GM19023 (cell line): Measurements from ENCODE around the gene MYRFL.
"Not testable (repeated sequence)": the region's sequence is repeated elsewhere in the genome, so short reads cannot be mapped to it uniquely, and the experiment has no call there.

Source experiments
- ATAC-seq: cut with Tn5 transposase; IDR thresholded peaks from one replicate; pipeline ENCODE4 v1.9.1; 2021; ENCODE audit warnings: mild to moderate bottlenecking, moderate library complexity; ENCODE audit not compliant: unreplicated experiment

Gene MYRFL

DNA sequence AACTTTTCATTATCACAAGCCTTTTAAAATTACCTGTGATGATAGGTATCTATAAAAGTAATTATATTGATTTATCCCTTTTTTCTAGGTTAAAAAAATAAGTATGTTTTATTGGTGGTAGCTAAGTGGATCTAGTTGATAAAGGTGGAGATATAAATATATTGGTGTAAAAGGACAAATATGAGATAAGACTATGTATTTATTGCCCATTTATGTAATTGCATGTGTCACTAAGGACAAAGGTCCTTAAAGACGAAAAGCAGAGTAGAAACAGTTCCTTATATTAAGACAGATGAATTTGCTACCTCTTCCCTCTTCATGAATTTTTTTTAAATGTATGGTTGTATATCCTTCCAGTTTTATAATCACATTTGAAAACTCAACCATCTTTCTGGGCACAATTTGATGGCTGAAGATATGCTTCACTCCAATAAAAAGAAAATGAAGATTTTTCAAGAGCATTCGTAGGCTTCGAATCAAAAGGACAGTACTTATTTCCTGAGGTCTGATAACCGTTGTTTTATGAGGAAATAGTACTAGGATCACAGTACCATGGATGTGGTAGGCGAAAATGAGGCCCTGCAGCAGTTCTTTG lies at the start of gene MYRFL:
TSS of gene MYRFL (plus strand) at position 262 of the 595 bp plus-strand sequence. CDS start at position 553, 291 bp downstream.
- ATAC-seq, result no peak

DNA sequence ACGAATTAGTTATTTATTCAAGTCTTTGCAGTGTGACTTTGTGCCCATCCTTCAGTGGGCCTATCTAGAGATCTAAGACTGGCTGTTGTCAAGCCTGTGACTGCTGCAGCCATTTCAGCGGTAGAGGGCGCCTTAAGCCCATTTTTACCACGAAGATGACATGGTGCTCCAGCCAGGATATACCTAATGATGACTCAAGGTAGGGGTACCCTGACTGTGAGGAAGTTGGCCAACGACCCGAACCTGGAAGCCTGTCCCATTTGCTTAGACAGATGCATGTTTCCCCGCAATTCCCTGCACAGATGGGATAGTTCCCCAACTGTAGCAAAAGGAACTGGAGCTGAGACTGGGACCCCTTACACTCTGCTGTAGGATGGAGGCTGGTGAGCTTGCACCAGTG lies 45.1 kb upstream of the MYRFL start:
- ATAC-seq, result no peak

DNA sequence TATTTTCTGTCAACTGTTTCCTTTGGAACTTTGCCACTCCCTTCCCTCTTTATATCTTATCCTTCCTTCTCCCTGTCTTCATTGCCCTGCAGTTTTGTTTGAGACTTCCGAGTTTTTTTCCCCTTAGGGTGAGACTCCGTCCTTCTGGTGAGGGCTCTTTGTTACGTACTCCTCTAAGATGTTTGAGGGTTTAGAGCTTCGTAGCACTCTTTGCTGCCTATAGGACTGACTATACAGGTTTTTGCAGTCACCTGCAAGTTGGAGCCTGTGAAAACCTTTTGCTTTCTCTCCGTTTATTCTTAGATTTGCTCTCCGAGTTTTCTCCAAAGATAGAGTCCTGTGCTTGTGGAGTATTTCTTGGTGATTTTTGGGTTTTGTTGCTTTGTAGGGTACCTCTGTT lies 41.7 kb upstream of the MYRFL start:
- no peak for ATAC-seq

DNA sequence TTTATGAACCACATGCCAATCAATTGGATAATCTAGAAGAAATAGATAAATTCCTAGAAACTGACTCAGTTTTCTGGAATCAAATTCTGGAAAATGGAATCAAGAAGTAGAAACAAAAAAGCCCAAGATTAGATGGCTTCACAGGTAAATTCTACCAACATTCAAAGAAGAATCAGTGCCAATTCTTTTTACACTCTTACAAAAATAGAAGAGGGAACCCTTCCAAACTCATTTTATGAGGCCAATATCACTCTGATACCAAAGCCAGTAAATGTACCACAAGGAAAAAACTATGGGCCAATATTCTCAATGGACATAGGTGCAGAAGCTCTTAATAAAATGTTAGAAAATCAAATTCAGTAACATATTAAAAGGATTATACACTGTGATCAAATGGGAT lies 35.7 kb upstream of the MYRFL start:
- no peak for ATAC-seq

DNA sequence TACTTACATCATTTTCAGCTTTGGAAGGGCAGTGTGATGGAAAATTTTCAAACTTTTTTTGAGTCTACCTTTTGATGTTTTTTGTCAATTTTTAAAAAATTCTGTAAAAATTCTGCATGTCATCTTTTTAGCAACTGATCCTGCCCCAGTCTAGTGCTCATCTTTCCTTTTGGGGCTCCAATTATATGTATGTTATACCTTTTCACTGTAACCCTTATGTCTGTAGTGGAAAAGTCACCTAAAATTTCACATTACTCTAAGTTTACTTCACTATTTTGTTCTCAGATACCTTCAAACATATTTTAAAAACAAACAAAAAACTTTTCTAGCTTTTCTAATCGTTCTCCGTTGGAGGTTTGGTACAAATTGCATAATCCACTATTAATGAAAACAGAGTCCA lies 32.5 kb upstream of the MYRFL start:
- ATAC-seq, result no peak

DNA sequence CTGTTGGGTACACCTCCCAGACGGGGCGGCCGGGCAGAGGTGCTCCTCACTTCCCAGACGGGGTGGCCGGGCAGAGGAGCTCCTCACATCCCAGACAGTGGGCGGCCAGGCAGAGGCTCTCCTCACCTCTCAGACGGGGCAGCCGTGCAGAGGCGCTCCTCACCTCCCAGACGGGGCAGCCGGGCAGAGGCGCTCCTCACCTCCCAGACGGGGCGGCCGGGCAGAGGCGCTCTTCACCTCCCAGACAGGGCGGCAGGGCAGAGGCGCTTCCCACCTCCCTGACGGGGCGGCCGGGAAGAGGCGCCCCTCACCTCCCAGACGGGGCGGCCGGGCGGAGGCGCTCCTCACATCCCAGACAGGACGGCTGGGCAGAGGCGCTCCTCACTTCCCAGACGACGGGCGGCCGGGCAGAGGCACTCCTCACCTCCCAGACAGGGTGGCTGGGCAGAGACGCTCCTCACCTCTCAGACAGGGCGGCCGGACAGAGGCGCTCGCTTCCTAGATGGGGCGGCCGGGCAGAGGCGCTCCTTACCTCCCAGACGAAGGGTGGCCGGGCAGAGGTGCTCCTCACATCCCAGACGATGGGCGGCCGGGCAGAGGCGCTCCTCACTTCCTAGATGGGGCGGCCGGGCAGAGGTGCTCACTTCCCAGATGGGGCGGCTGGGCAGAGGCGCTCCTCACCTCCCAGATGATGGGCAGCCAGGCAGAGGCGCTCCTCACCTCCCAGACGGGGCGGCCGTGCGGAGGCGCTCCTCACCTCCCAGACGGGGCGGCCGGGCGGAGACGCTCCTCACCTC lies 17.7 kb upstream of the MYRFL start:
- ATAC-seq, result not testable (repeated sequence)

DNA sequence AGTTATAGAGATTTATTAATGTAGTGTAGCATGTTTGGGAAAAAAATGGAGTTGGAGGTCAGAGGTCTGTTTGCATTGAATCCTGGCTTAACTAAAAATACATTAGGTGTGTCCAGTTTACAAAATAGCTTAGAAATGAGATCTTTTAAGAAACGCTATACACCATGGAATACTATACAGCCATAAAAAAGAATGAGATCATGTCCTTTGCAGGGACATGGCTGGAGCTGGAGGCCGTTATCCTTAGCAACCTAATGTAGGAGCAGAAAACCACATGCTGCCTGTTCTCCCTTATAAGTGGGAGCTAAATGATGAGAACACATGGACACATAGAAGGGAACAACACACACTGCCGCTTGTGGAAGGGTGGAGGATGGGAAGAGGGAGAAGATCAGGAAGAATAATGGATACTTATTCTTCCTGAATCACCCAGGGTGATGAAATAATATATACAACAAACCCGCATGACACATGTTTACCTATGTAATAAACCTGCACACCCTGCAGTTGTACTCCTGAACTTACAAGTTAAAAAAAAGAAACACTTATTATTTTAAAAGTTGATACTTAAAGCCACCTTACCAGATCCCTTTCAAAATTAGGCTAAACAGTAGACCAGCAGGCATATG lies 14.0 kb upstream of the MYRFL start:
- no peak for ATAC-seq

DNA sequence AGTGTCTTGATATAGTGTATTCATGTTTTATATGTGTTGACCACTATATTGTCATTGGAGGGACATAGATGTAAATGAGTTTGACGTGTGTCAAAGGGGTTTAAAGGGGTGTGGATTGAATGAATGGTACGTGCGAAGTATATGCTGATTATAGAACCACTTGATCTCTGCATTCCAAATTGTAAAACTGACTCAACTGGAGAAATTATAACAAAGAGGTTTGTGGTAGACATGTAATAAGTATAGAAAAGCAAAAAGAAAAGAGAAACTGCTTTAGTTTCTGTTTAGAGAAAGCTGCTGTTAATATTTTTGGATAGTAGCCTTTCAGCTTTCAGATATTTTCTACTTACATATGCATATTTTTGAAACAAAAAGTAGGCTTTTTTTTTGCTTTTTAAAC lies 8.9 kb upstream of the MYRFL start:
- ATAC-seq, result no peak

DNA sequence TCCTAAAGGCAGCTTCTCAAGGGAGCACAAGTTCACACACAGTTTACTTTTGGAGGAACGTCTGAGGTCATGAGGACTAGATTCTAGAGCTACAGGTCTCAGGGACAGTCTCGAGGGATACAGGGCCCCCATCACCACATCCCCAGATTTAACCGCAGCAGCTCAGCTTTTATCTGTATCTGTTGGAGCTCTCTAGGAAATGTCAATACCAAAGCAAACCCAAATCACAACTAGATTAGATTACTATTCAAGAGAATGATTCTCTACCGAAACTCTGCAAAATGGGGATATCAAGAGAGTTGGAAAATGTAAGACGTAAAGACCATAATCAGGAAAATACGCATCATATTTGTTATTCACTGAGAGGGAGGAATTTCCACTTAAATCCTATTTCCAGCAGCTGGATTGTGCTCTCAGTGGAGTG lies 4.0 kb upstream of the MYRFL start:
- ATAC-seq, result no peak

DNA sequence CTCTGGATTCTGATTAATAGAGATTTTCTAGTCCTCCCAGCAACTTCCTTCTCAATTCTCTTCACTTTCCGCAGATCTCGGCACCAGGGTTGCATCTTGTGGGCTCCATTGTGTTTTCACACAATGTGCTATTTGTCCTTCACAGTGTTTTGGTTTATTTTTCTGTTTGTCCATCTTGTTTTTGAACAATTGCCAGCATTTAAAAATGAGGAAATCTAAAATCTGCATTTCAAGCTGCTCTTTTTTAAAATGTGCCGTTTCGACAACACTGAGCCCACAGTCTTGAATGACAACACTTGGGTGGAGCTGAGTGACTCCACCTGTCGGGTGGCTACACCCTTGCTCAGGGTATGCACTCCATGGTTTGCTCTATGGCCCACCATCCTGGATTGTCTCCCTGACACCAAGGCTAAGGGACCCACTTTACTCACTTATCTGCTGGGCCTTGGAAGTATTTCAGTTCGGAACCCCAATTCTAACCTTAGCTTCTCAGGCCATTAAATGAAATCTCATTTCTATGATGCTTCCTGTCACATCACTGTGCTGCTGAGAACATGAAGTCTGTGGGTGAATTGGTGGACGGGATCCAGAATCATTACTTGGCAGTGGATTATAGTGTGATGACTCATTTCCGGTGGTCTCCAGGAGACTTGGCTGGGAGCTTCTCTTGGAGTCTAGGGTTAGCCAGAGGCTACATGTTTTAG lies 3.4 kb upstream of the MYRFL start:
- ATAC-seq, result no peak

DNA sequence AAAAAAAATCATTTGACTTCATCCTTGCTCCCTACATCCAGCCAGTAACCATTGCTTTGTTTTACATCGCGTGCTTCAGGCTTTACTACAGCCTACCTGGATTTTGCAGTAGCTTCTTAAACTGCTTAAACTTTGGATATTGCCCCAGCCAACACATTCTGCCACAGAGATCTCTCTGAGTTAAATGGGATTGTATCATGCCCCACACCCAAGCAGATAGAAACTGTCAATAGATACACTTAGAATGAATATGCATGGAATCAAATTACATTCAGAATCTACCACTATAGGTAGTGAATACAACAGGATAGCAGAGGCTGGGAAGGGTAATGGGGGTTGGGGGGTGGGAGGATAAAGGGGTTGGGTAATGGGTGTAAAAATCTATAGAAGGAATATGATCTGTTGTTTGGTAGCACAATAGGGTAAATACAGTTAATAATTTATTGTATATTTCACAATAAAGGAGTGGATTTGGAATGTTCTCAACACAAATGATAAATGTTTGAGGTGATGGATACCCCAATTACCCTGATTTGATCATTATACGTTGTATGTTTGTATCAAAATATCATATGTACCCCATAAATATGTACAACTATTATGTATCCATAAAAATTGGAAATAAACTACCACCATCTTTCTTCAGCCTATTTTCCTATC lies 2.7 kb upstream of the MYRFL start:
- no peak for ATAC-seq

DNA sequence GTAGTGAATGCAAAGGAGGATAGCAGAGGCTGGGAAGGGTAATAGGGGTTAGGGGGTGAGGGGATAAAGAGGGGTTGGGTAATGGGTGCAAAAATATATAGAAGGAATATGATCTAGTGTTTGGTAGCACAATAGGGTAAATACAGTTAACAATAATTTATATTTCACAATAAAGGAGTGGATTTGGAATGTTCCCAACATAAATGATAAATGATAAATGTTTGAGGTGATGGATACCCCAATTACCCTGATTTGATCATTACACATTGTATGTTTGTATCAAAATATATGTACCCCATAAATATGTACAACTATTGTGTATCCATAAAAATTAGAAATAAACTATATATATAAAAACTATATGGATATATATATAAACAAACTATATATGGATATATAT lies 999 bp upstream of the MYRFL start:
- ATAC-seq, result no peak

DNA sequence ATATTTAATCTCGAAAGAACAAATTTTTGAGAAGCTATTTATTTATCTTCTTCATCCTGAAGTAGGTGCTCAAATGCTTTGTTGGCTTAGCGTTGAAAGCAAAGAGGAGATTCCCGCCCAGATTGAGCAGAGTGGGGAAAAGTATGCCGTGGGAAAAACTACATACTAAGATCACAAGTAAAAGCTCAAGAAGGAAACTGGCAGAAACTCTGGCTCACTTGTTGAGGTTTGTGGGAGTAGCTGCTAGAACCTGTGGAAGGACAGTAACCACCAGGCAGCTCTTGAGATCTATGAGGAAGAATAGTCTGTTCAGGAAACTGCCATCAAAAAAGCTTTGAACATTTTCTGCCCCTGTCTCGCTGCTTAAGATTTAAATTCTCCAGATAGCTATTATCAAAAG lies 3.9 kb downstream of the MYRFL start:
- ATAC-seq, result no peak

DNA sequence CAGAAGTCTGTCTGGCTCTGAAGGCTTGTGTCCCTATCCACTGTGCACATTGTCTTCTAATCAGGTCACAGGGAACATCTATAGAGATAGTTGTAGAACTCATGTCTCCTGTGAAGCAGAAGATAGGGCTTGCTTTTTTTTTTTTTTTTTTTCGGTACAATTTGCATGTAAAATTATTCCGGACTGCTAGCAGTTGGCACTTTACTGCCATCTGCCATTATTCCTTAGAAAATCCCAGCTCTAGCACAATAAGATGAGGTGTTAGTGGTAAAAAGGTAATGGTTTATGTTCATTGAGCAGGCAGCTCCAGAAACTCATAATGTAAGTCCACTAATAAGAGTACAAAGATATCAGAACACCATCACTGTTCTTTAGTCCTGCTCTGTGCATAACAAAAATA lies 8.7 kb downstream of the MYRFL start:
- no peak for ATAC-seq

DNA sequence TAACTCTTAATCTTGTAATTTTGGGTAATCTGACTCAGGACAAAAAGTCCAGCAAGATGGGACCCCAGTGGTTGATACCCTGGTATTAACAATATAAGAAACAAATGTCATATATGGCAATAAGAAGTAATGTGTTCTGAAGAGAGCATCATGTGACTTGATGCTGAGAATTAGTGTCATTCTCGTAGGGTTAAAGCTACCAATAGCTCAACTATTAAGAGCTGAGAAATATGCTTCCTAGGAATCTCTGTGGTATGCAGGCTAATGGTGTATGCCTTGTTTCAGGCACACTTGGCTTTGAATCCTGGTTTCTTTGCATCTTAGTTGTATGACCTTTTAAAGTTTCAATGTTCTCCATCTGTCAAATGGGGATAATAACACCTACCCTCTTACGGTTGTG lies 9.1 kb downstream of the MYRFL start:
- ATAC-seq, result no peak

DNA sequence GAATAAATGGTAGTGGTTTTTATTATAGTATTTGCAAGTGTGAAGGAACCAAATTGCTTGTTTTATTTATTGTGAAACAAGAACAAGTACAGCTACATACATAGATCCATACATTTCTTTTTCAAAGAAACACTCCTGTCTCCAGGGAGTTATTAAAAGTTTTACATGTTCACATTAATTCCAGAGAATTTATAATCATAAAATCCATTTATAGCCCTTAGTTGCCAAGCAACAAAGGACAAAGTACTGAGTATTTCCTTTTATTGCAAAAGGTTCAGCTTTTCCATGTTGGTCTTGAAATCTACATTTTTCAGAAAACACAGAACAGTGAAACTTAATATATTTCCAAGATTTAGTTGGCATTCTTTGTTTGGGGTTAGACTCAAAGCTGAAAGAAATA lies 9.5 kb downstream of the MYRFL start:
- ATAC-seq, result no peak

DNA sequence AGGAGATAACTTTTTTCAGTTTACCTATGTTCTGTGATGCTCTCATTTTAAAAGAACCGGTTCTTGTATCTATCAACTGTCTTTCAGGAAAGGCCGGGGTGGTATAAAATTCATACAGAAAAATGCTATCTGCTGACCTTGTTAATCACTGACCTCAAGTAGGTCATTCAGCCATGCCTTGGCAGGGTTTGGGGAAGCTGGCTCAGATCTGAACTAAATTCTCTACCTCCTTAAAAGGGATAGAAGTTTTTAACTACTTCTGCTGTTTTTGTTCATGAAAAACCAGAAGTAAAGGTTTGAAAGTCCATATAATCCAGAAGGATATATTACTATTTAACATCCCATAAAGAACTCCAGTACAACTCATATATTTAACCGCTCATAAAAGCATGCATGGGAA lies 10.1 kb downstream of the MYRFL start:
- ATAC-seq, result no peak

DNA sequence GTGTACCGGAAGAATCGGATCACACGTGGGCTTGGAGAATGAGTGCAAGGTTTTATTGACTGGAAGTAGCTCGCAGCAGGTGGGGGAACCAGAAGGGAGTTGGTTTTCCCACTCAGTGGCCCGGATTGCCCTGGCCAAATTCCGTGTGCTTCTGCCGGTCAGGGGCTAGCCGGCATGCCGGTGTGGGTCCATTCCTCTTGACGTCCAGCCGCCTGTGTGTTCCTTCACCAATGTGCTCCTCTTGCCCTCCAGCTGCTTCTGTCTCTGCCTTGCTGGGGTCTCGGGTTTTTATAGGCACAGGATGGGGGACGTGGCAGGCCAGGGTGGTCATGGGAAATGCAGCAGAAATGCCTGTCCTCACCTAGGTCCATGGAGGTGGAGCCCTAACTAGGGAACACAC lies 11.0 kb downstream of the MYRFL start:
- ATAC-seq, result no peak

DNA sequence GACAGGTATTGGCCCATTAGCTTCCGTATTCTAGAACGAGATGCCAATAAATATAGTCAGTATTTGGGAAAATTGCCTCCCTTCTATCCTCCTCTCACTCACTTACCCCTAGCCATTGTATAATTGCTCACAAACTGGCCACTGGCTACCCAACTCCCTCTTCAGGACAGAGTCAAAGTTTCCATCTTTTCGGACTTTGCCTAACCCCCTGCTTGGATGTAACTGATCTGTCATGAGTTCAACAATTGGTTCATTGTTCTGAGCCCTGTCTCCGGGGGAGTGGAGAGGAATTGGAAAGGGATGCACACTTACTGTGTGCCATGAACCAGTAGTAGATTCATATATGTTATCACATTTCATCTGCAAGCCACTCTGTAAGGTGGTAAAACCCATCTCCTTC lies 12.2 kb downstream of the MYRFL start:
- no peak for ATAC-seq

DNA sequence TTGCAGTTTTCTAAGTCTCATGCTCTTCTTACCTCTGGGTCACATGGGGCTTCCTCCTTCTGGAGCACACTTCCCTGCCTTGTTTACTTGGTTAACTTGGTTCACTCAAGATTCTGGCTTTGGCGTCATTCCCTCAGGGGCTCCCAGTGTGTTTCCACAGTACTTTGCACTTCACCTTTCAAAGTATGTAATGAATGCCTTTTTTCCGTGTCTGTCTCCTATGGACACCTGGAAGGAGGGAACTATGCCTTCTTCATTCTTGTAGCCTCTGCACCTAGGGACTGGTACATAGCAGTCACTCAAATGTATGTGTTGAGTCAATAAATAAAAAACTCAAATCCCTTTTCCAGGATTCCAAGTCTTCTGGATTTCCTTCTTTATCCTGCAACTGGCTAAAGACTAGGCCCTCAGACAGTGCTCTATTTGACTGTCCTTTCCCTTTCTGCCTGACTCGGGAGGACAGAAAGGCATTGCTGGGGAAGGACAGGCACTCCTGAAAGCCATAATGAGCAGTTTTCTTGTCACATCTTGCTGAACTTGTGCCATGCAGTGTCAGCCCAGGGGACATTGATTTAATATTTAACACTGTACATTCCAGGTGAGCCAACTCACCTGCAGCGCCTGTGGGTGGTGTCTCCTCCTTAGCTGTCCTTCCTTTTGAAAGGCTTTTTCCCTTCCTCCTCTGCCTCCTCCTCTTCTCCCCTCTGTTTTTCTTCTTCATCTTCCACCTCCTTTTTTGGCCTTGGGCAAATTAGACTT lies 12.8 kb downstream of the MYRFL start:
- no peak for ATAC-seq
